Measurements from ENCODE around the gene P3H2.
"Not testable (repeated sequence)": the region's sequence is repeated elsewhere in the genome, so short reads cannot be mapped to it uniquely, and the experiment has no call there.

Gene P3H2

DNA sequence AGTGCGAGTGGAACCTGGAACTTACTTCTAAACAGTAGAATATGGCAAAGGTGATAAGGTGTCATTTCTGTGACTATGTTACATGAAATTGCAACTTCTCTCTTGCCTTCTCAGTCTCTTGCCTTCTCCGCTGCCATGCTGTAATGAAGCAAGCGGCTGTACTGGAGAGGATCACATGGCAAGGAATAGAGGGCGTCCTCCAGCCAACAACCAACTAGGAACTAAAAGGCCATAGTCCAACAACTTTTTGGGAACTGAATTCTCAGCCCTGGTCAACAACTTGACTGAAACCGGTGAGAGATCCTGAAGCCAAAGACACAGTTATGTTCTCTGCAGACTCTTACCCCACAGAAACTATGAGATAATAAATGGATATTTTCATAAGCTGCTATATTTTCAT lies 143.5 kb downstream of the P3H2 start:
- no peak for DNase-seq

DNA sequence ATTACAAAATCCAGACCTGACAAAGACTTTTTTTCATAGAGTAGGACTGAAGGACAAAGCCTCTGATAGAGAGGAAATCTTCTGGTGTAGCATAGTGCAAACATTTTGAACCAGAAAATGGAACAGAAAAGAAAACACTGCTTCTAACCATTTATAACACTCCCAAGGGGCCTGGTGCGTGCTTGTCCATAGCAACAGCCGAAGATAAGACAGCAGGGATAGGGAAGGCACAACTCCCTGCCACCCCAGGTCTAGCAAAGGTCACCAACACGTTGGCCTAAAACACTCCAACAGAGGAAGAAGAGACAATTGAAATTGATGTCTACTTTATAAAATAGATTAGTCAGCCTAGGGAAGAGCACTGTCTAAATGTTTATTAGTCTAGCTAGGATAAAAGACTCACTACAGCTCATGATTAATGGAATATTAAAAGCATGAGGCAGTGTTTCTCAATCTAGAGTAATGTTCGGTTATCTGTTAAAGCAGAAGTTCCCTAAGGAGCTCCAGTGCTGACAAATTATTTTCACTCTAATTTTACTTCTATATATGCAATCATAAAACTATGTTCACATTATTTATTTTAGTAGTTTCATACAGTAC lies 145.2 kb downstream of the P3H2 start:
- DNase-seq = no peak

- DNase-seq = no peak
Observed at GRCh38 chr3:189974359-189974758, 146.3 kb downstream of the P3H2 start.

- no peak for DNase-seq
Observed at GRCh38 chr3:189967254-189967865, 153.3 kb downstream of the P3H2 start.

DNA sequence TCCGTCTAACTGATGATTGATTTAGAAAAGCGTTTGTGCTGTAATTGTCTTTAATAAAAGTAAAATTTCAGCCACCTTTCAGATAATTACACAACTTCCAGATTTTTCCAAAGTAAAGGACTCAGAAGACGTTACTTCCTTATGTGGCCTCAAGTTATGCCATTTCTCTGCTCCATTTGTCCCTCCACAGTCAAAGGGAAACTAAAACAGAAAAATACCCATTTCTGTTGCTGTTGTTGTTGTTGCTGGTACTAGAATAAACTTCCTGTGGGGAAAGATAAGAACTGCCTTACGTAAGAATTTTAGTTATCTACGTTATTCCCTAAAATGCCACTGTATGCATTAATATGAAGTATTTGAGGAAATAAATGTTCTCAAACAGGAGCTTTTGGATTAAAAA lies 153.9 kb downstream of the P3H2 start:
- DNase-seq = no peak

- no peak for DNase-seq
Observed at GRCh38 chr3:189964623-189965332, 155.9 kb downstream of the P3H2 start.

DNA sequence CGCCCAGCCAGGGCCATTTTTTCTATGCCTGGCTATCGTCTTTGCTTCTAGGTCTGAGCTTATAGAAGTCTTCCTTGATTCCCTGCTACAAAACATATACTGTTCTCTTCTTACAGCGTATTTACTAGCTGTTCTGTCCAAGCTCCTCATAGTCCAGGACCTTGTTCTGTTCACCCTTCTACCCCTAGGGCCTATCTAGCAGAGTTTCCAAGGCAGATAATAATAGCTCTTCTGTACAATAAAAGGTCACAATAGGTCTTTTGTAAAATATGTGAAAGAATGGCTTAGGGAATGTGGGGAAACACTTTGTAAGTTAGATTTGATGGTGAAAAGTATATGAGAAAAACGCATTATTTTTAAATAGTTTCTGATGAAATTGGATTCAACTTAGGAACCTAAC lies 158.2 kb downstream of the P3H2 start:
- no peak for DNase-seq

GRCh38 chr3:189961522-189962161 lies 159.1 kb downstream of the P3H2 start:
- DNase-seq = peak; percentile 77

- DNase-seq = not testable (repeated sequence)
Observed at GRCh38 chr3:189961086-189961485, 159.6 kb downstream of the P3H2 start.

DNA sequence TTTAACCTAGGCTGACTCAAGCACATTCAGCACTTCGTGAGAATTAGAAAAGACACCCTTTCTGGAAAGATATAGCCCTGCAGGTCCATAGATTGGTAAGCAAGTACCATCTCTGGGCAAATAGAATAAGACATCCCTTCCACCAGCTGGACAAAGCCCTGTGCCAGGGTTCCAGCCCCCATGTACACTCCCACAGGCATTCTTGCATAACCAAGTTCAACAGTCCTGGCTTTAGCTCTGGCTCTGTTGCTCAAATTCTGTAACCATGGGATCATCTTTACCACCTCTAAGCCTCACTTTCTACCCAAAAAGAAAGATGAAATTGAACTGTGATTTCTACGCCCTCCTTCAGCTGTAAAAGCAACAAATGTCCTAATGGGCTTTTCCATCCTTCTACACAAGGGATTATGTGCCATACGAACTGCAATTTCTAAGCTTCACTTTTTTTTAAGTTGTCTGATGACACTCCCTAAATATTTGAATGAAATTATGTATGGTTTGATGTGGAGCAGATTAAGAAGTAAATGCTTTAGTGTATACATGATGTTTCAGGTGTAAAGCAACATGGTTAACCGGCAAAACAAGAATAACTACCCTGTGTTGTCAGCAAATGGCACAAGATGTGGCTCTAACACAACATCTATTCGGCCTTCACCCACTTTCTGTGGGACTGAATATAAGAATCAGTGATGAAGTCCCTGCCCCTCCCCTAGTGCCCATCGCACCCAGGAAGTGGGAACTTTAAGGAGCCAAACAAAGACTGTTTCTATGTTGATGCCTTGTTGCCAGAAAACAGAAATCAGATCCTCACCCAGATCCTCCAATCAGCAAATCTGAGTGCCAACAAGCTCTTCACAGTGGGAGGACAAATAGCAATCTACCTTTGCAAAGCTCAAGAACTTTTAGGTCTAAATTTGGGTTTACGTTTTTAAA lies 165.7 kb downstream of the P3H2 start:
- no peak for DNase-seq

- no peak for DNase-seq
Observed at GRCh38 chr3:189953551-189953950, 167.1 kb downstream of the P3H2 start.

- no peak for DNase-seq
Observed at GRCh38 chr3:189952272-189952671, 168.4 kb downstream of the P3H2 start.

DNA sequence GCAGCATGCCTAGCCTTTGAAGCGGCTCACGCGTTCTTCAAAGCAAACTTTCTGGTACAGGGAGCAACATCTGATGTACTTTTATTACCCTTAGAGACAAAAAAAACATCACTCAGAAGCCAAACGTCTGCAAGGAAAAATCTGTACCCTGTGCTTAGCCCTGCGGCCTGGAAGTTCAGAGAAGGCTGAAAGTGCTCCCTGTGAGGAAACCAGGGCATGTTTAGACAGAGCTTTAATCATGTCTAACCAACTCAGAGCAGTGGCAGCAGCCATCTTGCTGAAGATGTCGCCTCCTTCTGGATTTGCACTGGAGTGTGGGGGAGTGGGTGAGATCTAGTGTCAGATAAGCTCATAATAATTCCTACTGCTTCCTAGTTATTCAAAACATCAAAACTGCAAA lies 170.4 kb downstream of the P3H2 start:
- DNase-seq = no peak

- DNase-seq = no peak
Observed at GRCh38 chr3:189949580-189949979, 171.1 kb downstream of the P3H2 start.

DNA sequence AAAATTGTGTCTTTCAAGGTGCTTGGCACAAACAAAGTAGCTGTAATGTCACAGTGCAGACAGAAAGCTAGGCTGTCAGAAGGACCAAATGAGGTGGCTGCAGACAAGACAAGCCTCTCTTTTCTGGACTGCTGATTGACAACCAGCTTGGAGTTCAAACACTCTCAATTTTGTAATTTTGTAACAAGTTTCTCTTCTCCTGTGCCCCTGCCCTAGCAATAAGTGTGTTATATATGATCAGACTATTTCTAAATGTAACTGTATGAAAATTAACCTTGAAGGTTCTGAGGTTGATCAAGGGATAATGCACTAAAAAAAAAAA lies 172.0 kb downstream of the P3H2 start:
- DNase-seq = no peak

- DNase-seq = no peak
Observed at GRCh38 chr3:189947948-189948723, 172.6 kb downstream of the P3H2 start.

- no peak for DNase-seq
Observed at GRCh38 chr3:189947068-189947467, 173.6 kb downstream of the P3H2 start.

GRCh38 chr3:189945935-189946709 lies 174.6 kb downstream of the P3H2 start:
- no peak for DNase-seq

GRCh38 chr3:189944285-189945145 lies 176.2 kb downstream of the P3H2 start:
- no peak for DNase-seq

- DNase-seq = no peak
Observed at GRCh38 chr3:189942948-189943347, 177.7 kb downstream of the P3H2 start.

Data from activated CD4-positive, CD25-positive, alpha-beta regulatory T cell treated with anti-CD3 and anti-CD28 coated beads, Interleukin-2, amount 50 U/mL, for 72 hours (primary cell).